Smooth muscle cell of the umbilical artery (primary cell): ENCODE measurements around the gene HACD4. TPM values are rescaled to one million over a fixed set of nuclear protein-coding genes. Genes with fewer than 3 reads are reported as not detected.

Experiments used
- total RNA-seq: library from RNA; depleted of rRNA; stranded (reverse); fragments of >200 nt; gene quantifications from 2 replicates; pipeline ENCODE4 v1.2.3, GENCODE V29; 2014

Gene HACD4, protein sequence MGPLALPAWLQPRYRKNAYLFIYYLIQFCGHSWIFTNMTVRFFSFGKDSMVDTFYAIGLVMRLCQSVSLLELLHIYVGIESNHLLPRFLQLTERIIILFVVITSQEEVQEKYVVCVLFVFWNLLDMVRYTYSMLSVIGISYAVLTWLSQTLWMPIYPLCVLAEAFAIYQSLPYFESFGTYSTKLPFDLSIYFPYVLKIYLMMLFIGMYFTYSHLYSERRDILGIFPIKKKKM
- total RNA-seq, result 2.1 and 4.2 TPM in 2 replicates

DNA sequence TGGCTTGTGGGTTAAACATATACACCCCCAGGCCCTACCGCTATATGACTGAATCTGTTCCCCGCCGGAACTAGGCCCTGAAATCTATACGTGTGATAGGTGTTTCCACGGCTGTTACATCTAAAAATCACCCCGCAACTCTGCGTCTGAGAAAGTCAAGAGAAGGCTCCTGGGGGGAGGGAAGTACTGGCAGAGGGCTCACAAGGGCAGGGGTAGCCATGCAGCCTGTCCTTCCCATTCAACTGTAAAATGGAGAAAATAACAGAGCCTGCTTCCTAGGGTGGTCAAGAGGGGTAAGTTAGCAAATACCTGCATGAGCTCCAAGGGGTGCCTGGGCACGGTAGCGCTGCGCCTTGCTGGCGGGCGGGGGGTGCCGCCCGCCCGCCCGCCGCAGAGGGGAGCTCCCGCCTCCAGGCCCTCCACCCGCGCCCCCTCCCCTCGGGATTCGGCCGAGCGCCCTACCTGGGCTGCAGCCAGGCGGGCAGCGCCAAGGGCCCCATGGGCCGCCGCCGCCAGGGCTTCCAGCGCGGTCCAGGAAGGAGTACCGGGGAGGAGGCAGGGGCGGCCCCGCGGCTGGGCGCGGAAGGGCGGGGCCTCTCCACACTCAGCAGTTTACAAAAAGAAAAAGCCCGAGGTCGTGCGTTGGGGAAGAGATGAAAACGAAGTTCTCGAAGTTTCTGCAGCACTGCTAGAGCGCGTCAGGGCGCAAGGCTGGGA lies at the start of gene HACD4:
HACD4 (minus strand) TSS at position 550 of the 717 bp plus-strand sequence; CDS start at position 500, 50 bp downstream.

DNA sequence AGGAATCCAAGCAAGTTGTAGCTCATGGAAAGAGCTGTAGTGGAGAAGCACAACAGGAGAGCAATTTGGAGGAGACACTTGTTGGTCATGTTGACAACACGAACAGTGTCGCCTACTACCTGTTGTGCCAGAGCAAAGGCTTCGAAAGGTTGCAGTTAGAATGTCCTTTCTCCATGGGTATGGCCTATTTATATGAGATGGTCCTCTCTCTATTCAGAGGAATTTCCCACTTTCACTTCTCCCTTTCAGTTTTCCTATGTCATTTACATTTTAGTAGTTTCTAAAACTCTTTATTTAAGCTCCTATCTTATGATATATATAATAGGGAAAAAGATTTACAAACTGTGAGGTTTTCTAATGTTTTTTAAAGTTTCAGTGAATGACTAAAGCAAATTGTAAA lies 46.3 kb upstream of the HACD4 start, which contains the start of gene IFNB1:
IFNB1 (minus strand) TSS at position 162 of the 400 bp plus-strand sequence; CDS start at position 89, 73 bp downstream.

Other genes with a start within 250 kb of the HACD4 start
- 0.30 TPM in 1 of 2 replicates, not detected in the other for gene IFNB1, start 46.3 kb upstream of the HACD4 start, total RNA-seq
- gene IFNW1, start 110.2 kb upstream of the HACD4 start, total RNA-seq, result not detected in 2 replicates
- gene IFNA21, start 135.0 kb upstream of the HACD4 start, total RNA-seq, result not detected in 2 replicates
- gene IFNA4, start 155.9 kb upstream of the HACD4 start, total RNA-seq, result not detected in 2 replicates
- gene IFNA7, start 170.6 kb upstream of the HACD4 start, total RNA-seq, result not detected in 2 replicates
- gene IFNA10, start 175.5 kb upstream of the HACD4 start, total RNA-seq, result not detected in 2 replicates
- gene IFNA16, start 185.7 kb upstream of the HACD4 start, total RNA-seq, result not detected in 2 replicates
- not detected in 2 replicates for gene IFNA17, start 196.6 kb upstream of the HACD4 start, total RNA-seq
- not detected in 2 replicates for gene IFNA14, start 208.4 kb upstream of the HACD4 start, total RNA-seq